Natural killer cell (primary cell): ENCODE data around the gene CNFN. TPM values are rescaled to one million over a fixed set of nuclear protein-coding genes. Genes with fewer than 3 reads are reported as not detected.

Source experiments
- ATAC-seq, 3 donors: fragments of 150-1000 bp in 2 of 3; fragments of 200-7000 bp in 1 of 3; cut with Tn5 transposase; 1 replicate in 1 of 3; 2 replicates in 2 of 3; pipeline ENCODE4 v1.10.0; 2021; ENCODE audit warnings: mild to moderate bottlenecking in 2 of 3, moderate library complexity in 2 of 3
- DNase-seq, 2 donors: peaks; one replicate each; pipeline versions ENCODE4 v3.0.0 to v3.0.0-alpha.2; 2013 to 2021; ENCODE audit warnings: mixed read lengths in 1 of 2
- H3K27ac ChIP-seq: one replicate; pipeline ENCODE4 v1.5.1; 2013; ENCODE audit warnings: mild to moderate bottlenecking, low read length
- H3K27me3 ChIP-seq: one replicate; pipeline ENCODE4 v1.6.1; 2013; ENCODE audit warnings: low read length; ENCODE audit not compliant: control insufficient read depth, insufficient read depth
- H3K36me3 ChIP-seq: one replicate; pipeline ENCODE4 v1.6.1; 2013; ENCODE audit warnings: low read length; ENCODE audit not compliant: control insufficient read depth, insufficient read depth
- H3K4me1 ChIP-seq: one replicate; pipeline ENCODE4 v1.6.1; 2013; ENCODE audit warnings: low read length; ENCODE audit not compliant: control insufficient read depth, insufficient read depth
- H3K4me3 ChIP-seq: one replicate; pipeline ENCODE4 v1.5.1; 2013; ENCODE audit warnings: low read length
- H3K9me3 ChIP-seq: one replicate; pipeline ENCODE4 v1.6.1; 2013; ENCODE audit warnings: low read length; ENCODE audit not compliant: control insufficient read depth, insufficient read depth
- H3K27ac Mint-ChIP-seq, 2 donors: one replicate each; pipeline ENCODE4 v1.8.0; 2022; ENCODE audit warnings: mild to moderate bottlenecking in 2 of 2, mixed read lengths in 2 of 2, moderate library complexity in 1 of 2
- H3K27me3 Mint-ChIP-seq, 2 donors: one replicate each; pipeline ENCODE4 v1.8.0; 2022; ENCODE audit warnings: low read depth in 2 of 2, mixed read lengths in 2 of 2
- H3K36me3 Mint-ChIP-seq: one replicate; pipeline ENCODE4 v1.8.0; 2022; ENCODE audit warnings: mixed read lengths
- H3K4me1 Mint-ChIP-seq, 2 donors: one replicate each; pipeline ENCODE4 v1.8.0; 2022; ENCODE audit warnings: mixed read lengths in 2 of 2
- H3K4me3 Mint-ChIP-seq: one replicate; pipeline ENCODE4 v1.8.0; 2022; ENCODE audit warnings: mild to moderate bottlenecking, moderate library complexity, mixed read lengths
- H3K9me3 Mint-ChIP-seq, 2 donors: one replicate each; pipeline ENCODE4 v1.8.0; 2022; ENCODE audit warnings: mixed read lengths in 2 of 2
- CTCF ChIP-seq: fragments of 200-600 bp; IDR thresholded peaks from one replicate; pipeline ENCODE4 v1.8.0; 2022; ENCODE audit warnings: antibody characterized with exemption
- WGBS: methylation state at CpG from one replicate; pipeline ENCODE4 v1.1.7; 2013; ENCODE audit warnings: missing lambda C conversion rate; ENCODE audit not compliant: insufficient coverage; 5-methylcytosine and 5-hydroxymethylcytosine counted together
- intact Hi-C: fragments of 100-400 bp; cut with micrococcal nuclease; formaldehyde crosslinking; loops from one replicate; pipeline ENCODE4 v1.14.2; 2022
- total RNA-seq, 4 donors: library from RNA; stranded (reverse); fragments of 120-200 nt in 1 of 4; gene quantifications; one replicate each; pipeline versions ENCODE4 v1.2.3 to v1.2.4, GENCODE V29; 2013 to 2022

CNFN gene
- total RNA-seq, 3 donors from 2014 or later (not counting 1 experiment from before 2014, with no cell fraction given) = 1.3 TPM; not detected in 2

- ATAC-seq = no peak
Measured at GRCh38 chr19:42363614-42364346, 26.3 kb downstream of the CNFN start.

GRCh38 chr19:42362891-42363440 lies 27.1 kb downstream of the CNFN start:
- no peaks in the 10 kb centered on the region for H3K4me1 Mint-ChIP-seq
- intact Hi-C loops = no loop called here
- H3K36me3 ChIP-seq = no peaks in the 10 kb centered on the region
- no peaks in the 10 kb centered on the region for H3K27me3 Mint-ChIP-seq
- 94% methylated on average over 12 of the region's 13 CpGs for WGBS
- peaks cover 14% of the 10 kb centered on the region for H3K4me1 ChIP-seq
- H3K4me3 Mint-ChIP-seq = no peak overlapping the region
- peak overlapping the region in 1 of 2 donors; percentile 2 for H3K27ac Mint-ChIP-seq
- no peak overlapping the region for H3K4me3 ChIP-seq
- DNase-seq (no peak), ATAC-seq (peak in 1 of 3 donors; percentile 21)
- no peaks in the 10 kb centered on the region for H3K27me3 ChIP-seq
- TF ChIP-seq CTCF = no peak
- H3K36me3 Mint-ChIP-seq = peaks cover 6% of the 10 kb centered on the region
- H3K9me3 ChIP-seq = no peaks in the 10 kb centered on the region
- H3K9me3 Mint-ChIP-seq = no peaks in the 10 kb centered on the region
- peak overlapping the region; percentile 31 for H3K27ac ChIP-seq

More at GRCh38 chr19:42363614-42364346, 26.3 kb downstream of the CNFN start:
- intact Hi-C loops = no loop called here
- no peak for TF ChIP-seq CTCF
- H3K27ac ChIP-seq = peak overlapping the region; percentile 31
- H3K4me3 ChIP-seq = no peak overlapping the region
- peaks cover 14% of the 10 kb centered on the region for H3K4me1 ChIP-seq
- no peaks in the 10 kb centered on the region for H3K4me1 Mint-ChIP-seq
- H3K27me3 ChIP-seq = no peaks in the 10 kb centered on the region
- H3K9me3 ChIP-seq = no peaks in the 10 kb centered on the region
- no peak overlapping the region for H3K4me3 Mint-ChIP-seq
- H3K27ac Mint-ChIP-seq = peak overlapping the region in 1 of 2 donors; percentile 2
- DNase-seq = no peak
- peaks cover 6% of the 10 kb centered on the region for H3K36me3 Mint-ChIP-seq
- H3K27me3 Mint-ChIP-seq = no peaks in the 10 kb centered on the region
- no peaks in the 10 kb centered on the region for H3K36me3 ChIP-seq
- 81% methylated on average over 17 of the region's 17 CpGs for WGBS
- H3K9me3 Mint-ChIP-seq = no peaks in the 10 kb centered on the region

GRCh38 chr19:42362342-42362741 lies 27.8 kb downstream of the CNFN start:
- TF ChIP-seq CTCF = no peak
- Histone ChIP-seq H3K4me3 (no peak overlapping the region), H3K4me1 (peaks cover 14% of the 10 kb centered on the region), H3K36me3 (no peaks in the 10 kb centered on the region), H3K27me3 (no peaks in the 10 kb centered on the region), H3K9me3 (no peaks in the 10 kb centered on the region), H3K27ac (no peak overlapping the region)
- Mint-ChIP-seq H3K4me3 (no peak overlapping the region), H3K9me3 (no peaks in the 10 kb centered on the region), H3K27me3 (no peaks in the 10 kb centered on the region), H3K27ac (no peak overlapping the region), H3K36me3 (peaks cover 6% of the 10 kb centered on the region), H3K4me1 (no peaks in the 10 kb centered on the region)
- intact Hi-C loops = no loop called here
- WGBS = 95% methylated on average over 14 of the region's 14 CpGs
- ATAC-seq (no peak), DNase-seq (no peak)
